A549 treated with AZD2906 at 1 μM for 4 hours (cell line): ENCODE results near the gene CAMKMT. TPM values are rescaled to one million over a fixed set of nuclear protein-coding genes. Genes with fewer than 3 reads are reported as not detected.

Experiments used
- total RNA-seq: library from RNA; stranded (reverse); fragments of 200-300 nt; extraction: Qiagen RNA extraction; gene quantifications from 5 replicates; pipeline ENCODE4 v1.2.3, GENCODE V29; 2022

Gene CAMKMT
- 3.5 to 5.4 TPM (median 4.8 TPM) in 5 replicates for total RNA-seq

DNA sequence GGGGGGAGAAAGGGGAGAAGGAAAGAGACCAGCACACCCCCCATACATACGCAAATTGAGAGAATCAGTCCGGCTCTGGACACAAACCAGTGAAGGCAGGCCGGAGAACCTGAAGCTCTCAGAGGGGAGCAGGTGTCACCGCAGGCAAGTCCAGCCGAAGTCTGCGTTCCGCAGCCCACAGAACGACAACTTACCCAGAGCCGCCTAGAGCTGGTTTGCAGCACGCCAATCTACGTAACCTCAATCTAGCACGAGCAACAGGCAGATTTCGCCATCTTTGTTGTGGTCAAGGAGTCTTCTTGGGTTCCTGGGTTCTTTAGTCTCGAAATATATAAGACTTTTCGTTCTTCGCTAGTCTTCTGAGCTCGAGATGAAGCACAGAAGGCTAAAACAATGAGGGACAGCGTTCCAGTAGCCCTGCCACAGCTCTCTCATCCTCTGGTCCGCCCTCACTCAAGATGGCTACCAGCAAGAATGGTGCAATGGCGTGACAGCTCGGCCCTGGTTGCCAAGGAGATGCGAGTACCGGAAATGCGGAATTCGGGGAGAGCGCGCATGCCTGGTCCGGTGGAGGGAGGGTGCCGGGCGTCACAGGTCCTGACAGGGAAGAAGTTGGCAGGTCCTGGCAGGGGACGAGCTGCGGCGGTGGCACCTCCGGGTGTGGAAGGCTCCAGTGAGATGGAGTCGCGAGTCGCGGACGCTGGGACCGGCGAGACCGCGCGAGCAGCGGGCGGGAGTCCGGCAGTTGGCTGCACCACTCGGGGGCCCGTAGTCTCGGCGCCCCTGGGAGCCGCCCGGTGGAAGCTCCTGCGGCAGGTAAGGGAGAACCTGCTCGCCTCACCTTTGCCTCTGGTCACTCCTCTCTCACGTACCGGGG, at the start of gene CAMKMT, which contains the start of gene PREPL:
TSS of gene CAMKMT (plus strand) at position 618 of the 877 bp plus-strand sequence.
TSS of gene PREPL (minus strand) at position 165 of the 877 bp plus-strand sequence. CDS start 15,152 bp downstream, outside the sequence.

Other genes starting within 250 kb of the CAMKMT start
- 28.3 to 41.4 TPM (median 33.9 TPM) in 5 replicates for gene PPM1B, start 193.1 kb upstream of the CAMKMT start, total RNA-seq
- gene SLC3A1, start 86.5 kb upstream of the CAMKMT start, total RNA-seq: 0.78 to 1.0 TPM (median 0.87 TPM) in 5 replicates
- gene PREPL, start 453 bp upstream of the CAMKMT start, total RNA-seq: 18.7 to 21.8 TPM (median 20.0 TPM) in 5 replicates